HG03520 (cell line): ENCODE results near the gene GPC6.
A peak's percentile ranks its signal among the peaks of the same experiment; 100 is the strongest.

Source experiments
- ATAC-seq: cut with Tn5 transposase; IDR thresholded peaks from one replicate; pipeline ENCODE4 v1.9.1; 2021; ENCODE audit warnings: mild to moderate bottlenecking, moderate library complexity; ENCODE audit not compliant: unreplicated experiment

Gene GPC6

GRCh38 chr13:94309997-94310855 lies 1083.6 kb downstream of the GPC6 start:
- no peak for ATAC-seq

GRCh38 chr13:94311893-94312292 lies 1085.3 kb downstream of the GPC6 start:
- no peak for ATAC-seq

GRCh38 chr13:94312511-94313216 lies 1086.1 kb downstream of the GPC6 start:
- peak; percentile 85 for ATAC-seq

GRCh38 chr13:94313321-94313910 lies 1086.8 kb downstream of the GPC6 start:
- ATAC-seq = no peak

- no peak for ATAC-seq
Observed at GRCh38 chr13:94313926-94314325, 1087.3 kb downstream of the GPC6 start.

- ATAC-seq = no peak
Observed at GRCh38 chr13:94315188-94315587, 1088.6 kb downstream of the GPC6 start.

- peak; percentile 37 for ATAC-seq
Observed at GRCh38 chr13:94317063-94317491, 1090.5 kb downstream of the GPC6 start.

- no peak for ATAC-seq
Observed at GRCh38 chr13:94318418-94318817, 1091.8 kb downstream of the GPC6 start.

GRCh38 chr13:94319501-94319900 lies 1092.9 kb downstream of the GPC6 start:
- ATAC-seq = no peak

- no peak for ATAC-seq
Observed at GRCh38 chr13:94322925-94323763, 1096.5 kb downstream of the GPC6 start.

GRCh38 chr13:94323764-94324758 lies 1097.5 kb downstream of the GPC6 start:
- peak; percentile 42 for ATAC-seq

GRCh38 chr13:94324767-94325540 lies 1098.3 kb downstream of the GPC6 start:
- no peak for ATAC-seq

GRCh38 chr13:94325650-94326049 lies 1099.0 kb downstream of the GPC6 start:
- ATAC-seq = no peak

- peak; percentile 95 for ATAC-seq
Observed at GRCh38 chr13:94327318-94327717, 1100.7 kb downstream of the GPC6 start.

GRCh38 chr13:94328381-94329041 lies 1101.9 kb downstream of the GPC6 start:
- ATAC-seq = no peak

- ATAC-seq = no peak
Observed at GRCh38 chr13:94329277-94329676, 1102.7 kb downstream of the GPC6 start.

- no peak for ATAC-seq
Observed at GRCh38 chr13:94329754-94330551, 1103.3 kb downstream of the GPC6 start.
